Body of pancreas (tissue), 4 donors: ENCODE measurements around the gene MRM3.

ENCODE experiments used
- POLR2A ChIP-seq, 3 donors: fragments of 450-650 bp; IDR thresholded peaks; one replicate each; pipeline ENCODE4 v1.6.1; 2016; ENCODE audit warnings: antibody characterized with exemption in 3 of 3, mild to moderate bottlenecking in 2 of 3
- TF ChIP-seq, protein P1 (sequence below), 7 experiments: fragments of 450-650 bp in 4 of 7; fragments of 200-600 bp in 3 of 7; sonication (generic) in 3 of 7; IDR thresholded peaks; one replicate each; pipeline ENCODE4 v1.5.1; 2016 to 2019; ENCODE audit warnings: antibody characterized with exemption in 7 of 7

DNA sequence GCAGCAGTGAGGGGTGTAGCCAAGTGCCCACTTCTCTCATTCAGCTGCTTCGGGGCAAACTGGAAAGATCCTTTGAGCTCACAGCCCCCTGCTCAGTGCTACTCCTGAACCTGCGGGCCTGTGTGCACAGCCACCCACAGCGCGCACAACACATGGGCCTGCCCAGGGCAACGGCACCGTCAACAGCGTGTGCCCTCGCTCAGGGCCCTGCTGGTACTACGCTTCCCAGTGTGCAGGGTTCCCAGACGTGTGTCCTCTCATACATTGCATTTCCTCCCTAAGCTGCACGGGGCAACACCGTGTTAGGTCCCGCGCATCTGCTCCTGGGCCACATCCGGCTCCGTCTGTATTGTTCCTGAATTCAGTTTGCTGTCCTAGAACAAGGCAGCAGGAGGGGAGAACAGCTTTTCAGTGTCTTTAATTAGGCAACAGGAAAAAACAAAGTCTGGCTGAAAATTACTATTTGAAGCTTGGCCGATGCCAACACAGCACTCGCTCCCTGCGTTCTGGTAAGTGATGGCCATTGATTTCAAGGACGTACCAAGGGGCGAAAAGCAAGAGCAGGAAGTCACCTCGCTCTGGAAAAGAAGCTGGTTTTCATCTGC lies 15.2 kb downstream of the MRM3 start:
- TF ChIP-seq POLR2A (IDR thresholded peaks at IDR 0.05): no peak
- TF ChIP-seq, protein P1, sequence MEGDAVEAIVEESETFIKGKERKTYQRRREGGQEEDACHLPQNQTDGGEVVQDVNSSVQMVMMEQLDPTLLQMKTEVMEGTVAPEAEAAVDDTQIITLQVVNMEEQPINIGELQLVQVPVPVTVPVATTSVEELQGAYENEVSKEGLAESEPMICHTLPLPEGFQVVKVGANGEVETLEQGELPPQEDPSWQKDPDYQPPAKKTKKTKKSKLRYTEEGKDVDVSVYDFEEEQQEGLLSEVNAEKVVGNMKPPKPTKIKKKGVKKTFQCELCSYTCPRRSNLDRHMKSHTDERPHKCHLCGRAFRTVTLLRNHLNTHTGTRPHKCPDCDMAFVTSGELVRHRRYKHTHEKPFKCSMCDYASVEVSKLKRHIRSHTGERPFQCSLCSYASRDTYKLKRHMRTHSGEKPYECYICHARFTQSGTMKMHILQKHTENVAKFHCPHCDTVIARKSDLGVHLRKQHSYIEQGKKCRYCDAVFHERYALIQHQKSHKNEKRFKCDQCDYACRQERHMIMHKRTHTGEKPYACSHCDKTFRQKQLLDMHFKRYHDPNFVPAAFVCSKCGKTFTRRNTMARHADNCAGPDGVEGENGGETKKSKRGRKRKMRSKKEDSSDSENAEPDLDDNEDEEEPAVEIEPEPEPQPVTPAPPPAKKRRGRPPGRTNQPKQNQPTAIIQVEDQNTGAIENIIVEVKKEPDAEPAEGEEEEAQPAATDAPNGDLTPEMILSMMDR (IDR thresholded peaks at IDR 0.05): no peak
